Right kidney (tissue), 1 donor: ENCODE results near the gene ATP10A.

Experiments
- DNase-seq: peaks from one replicate; pipeline ENCODE4 v3.0.0-alpha.2; 2016

Gene ATP10A

GRCh38 chr15:25738171-25738965, 124.8 kb downstream of the ATP10A start:
- DNase-seq, result no peak

- no peak for DNase-seq
Measured at GRCh38 chr15:25737218-25737643, 125.9 kb downstream of the ATP10A start.

GRCh38 chr15:25736461-25736860, 126.7 kb downstream of the ATP10A start:
- no peak for DNase-seq

- DNase-seq, result no peak
Measured at GRCh38 chr15:25735550-25736384, 127.4 kb downstream of the ATP10A start.

GRCh38 chr15:25734680-25735355, 128.3 kb downstream of the ATP10A start:
- no peak for DNase-seq

- no peak for DNase-seq
Measured at GRCh38 chr15:25733856-25734679, 129.1 kb downstream of the ATP10A start.

- DNase-seq, result no peak
Measured at GRCh38 chr15:25733036-25733855, 129.9 kb downstream of the ATP10A start.

- no peak for DNase-seq
Measured at GRCh38 chr15:25732191-25732590, 130.9 kb downstream of the ATP10A start.

GRCh38 chr15:25731411-25731810, 131.7 kb downstream of the ATP10A start:
- no peak for DNase-seq

GRCh38 chr15:25730918-25731317, 132.2 kb downstream of the ATP10A start:
- DNase-seq, result no peak

GRCh38 chr15:25728816-25729215, 134.3 kb downstream of the ATP10A start:
- DNase-seq, result no peak

GRCh38 chr15:25727867-25728600, 135.1 kb downstream of the ATP10A start:
- DNase-seq, result no peak

- no peak for DNase-seq
Measured at GRCh38 chr15:25727116-25727515, 136.0 kb downstream of the ATP10A start.

- no peak for DNase-seq
Measured at GRCh38 chr15:25725758-25726157, 137.4 kb downstream of the ATP10A start.

GRCh38 chr15:25724899-25725298, 138.2 kb downstream of the ATP10A start:
- no peak for DNase-seq

GRCh38 chr15:25721605-25721955, 141.5 kb downstream of the ATP10A start:
- no peak for DNase-seq

GRCh38 chr15:25719101-25719985, 143.8 kb downstream of the ATP10A start:
- DNase-seq, result no peak

GRCh38 chr15:25718597-25718996, 144.5 kb downstream of the ATP10A start:
- no peak for DNase-seq

GRCh38 chr15:25718169-25718536, 145.0 kb downstream of the ATP10A start:
- DNase-seq, result no peak
